Hepatocyte (in vitro differentiated cells): Measurements from ENCODE around the gene PLEKHM3.

ENCODE experiments used
- CTCF ChIP-seq: fragments of 200-600 bp; sonication (generic); IDR thresholded peaks from 2 replicates; pipeline ENCODE4 v1.5.1; 2016; ENCODE audit warnings: antibody characterized with exemption, mild to moderate bottlenecking; ENCODE audit not compliant: poor library complexity
- EZH2 ChIP-seq: fragments of 200-600 bp; sonication (generic); IDR thresholded peaks from 2 replicates; pipeline ENCODE4 v1.6.1; 2016; ENCODE audit warnings: antibody characterized with exemption, mild to moderate bottlenecking, borderline replicate concordance

- TF ChIP-seq CTCF = no peak
- no peak for TF ChIP-seq EZH2
Observed at GRCh38 chr2:207952564-207953345, 72.6 kb downstream of the PLEKHM3 start.
